Calu3 (cell line): Measurements from ENCODE around the gene CTDSP1. TPM values are rescaled to one million over a fixed set of nuclear protein-coding genes. Genes with fewer than 3 reads are reported as not detected.

Experiments
- BruUV-seq: library from RNA; stranded (reverse); fragments of 400-500 nt; replicated peaks from 2 replicates; lab custom pipeline; 2021; lab: Mats Ljungman, UMichigan
- CTCF ChIA-PET: fragments of 300-600 bp; sonication (Branson Sonifier 250); formaldehyde crosslinking; loops from one replicate; lab custom pipeline; 2022; ENCODE audit warnings: antibody characterized with exemption; lab: Charles Lee
- DNase-seq: peaks from one replicate; pipeline ENCODE4 v3.0.0; 2022
- H3K27ac Mint-ChIP-seq: one replicate; pipeline ENCODE4 v1.8.0; 2022; ENCODE audit warnings: mixed read lengths; ENCODE audit not compliant: unreplicated experiment
- H3K27me3 Mint-ChIP-seq: one replicate; pipeline ENCODE4 v1.8.0; 2022; ENCODE audit warnings: mixed read lengths; ENCODE audit not compliant: unreplicated experiment
- H3K36me3 Mint-ChIP-seq: one replicate; pipeline ENCODE4 v1.8.0; 2022; ENCODE audit warnings: mild to moderate bottlenecking, moderate library complexity, mixed read lengths; ENCODE audit not compliant: insufficient read depth, unreplicated experiment
- H3K4me1 Mint-ChIP-seq: one replicate; pipeline ENCODE4 v1.8.0; 2022; ENCODE audit warnings: mild to moderate bottlenecking, low read depth, mixed read lengths; ENCODE audit not compliant: unreplicated experiment
- H3K4me3 Mint-ChIP-seq: one replicate; pipeline ENCODE4 v1.8.0; 2022; ENCODE audit warnings: mild to moderate bottlenecking, low read depth, moderate library complexity, mixed read lengths; ENCODE audit not compliant: unreplicated experiment
- H3K9me3 Mint-ChIP-seq: one replicate; pipeline ENCODE4 v1.8.0; 2022; ENCODE audit warnings: low read depth, mixed read lengths; ENCODE audit not compliant: unreplicated experiment
- intact Hi-C: fragments of 100-400 bp; cut with micrococcal nuclease; formaldehyde crosslinking; loops from one replicate; pipeline ENCODE4 v1.10.0; 2022; ENCODE audit not compliant: unreplicated experiment
- total RNA-seq: library from RNA; stranded (reverse); gene quantifications from 2 replicates; pipeline ENCODE4 v1.2.3, GENCODE V29; 2022
- TF ChIP-seq, protein P1 (sequence below): fragments of 200-600 bp; IDR thresholded peaks from one replicate; pipeline ENCODE4 v1.8.0; 2022; ENCODE audit warnings: antibody characterized with exemption; ENCODE audit not compliant: unreplicated experiment

The CTDSP1 gene
- total RNA-seq, 1 experiment from 2014 or later, result 58.0 TPM

DNA sequence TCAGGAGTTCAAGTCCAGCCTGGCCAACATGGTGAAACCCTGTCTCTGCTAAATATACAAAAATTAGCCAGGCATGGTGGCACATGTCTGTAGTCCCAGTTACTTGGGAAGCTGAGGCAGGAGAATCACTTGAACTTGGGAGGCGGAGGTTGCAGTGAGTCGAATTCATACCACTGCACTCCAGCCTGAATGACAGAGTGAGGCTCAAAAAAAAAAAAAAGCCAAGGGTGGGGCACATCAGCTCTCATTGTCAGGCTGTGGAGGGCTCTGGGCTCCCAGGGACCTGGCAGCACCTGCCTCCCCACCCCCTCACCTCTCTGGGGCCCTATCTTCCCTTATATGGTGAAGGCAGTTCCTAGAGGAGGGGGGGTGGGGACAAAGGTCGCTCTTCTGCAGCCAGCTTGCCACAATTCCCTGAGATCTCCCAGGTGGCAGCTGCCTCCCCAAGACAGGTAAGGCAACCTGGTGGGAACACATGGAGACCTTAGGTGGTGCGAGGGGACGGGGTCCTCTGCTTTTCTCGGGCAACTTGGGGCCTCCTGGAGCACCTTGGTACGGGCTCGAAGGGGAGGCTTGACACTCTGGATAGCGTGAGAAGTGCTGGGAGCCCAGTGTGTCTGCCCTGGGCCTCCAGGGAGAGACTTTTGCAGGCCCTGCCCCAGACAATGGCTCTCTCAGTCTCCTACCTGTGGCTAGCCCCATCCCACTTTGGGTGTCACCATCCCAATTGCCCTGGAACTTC is 19.2 kb downstream of the CTDSP1 start, which contains the start of gene VIL1:
Gene VIL1, plus strand, starts transcription at position 407 of the 742 bp plus-strand sequence. CDS start 4,656 bp downstream, outside the sequence.
- H3K4me3 Mint-ChIP-seq, result peak within 1 kb of the TSS; percentile 22
- DNase-seq, result peak; percentile 58
- intact Hi-C loops, result no loop called here
- peaks cover 11% of the 10 kb centered on the region for H3K4me1 Mint-ChIP-seq
- no peaks in the 10 kb centered on the region for H3K27me3 Mint-ChIP-seq
- H3K27ac Mint-ChIP-seq, result no peak within 1 kb of the TSS
- TF ChIP-seq, protein P1, sequence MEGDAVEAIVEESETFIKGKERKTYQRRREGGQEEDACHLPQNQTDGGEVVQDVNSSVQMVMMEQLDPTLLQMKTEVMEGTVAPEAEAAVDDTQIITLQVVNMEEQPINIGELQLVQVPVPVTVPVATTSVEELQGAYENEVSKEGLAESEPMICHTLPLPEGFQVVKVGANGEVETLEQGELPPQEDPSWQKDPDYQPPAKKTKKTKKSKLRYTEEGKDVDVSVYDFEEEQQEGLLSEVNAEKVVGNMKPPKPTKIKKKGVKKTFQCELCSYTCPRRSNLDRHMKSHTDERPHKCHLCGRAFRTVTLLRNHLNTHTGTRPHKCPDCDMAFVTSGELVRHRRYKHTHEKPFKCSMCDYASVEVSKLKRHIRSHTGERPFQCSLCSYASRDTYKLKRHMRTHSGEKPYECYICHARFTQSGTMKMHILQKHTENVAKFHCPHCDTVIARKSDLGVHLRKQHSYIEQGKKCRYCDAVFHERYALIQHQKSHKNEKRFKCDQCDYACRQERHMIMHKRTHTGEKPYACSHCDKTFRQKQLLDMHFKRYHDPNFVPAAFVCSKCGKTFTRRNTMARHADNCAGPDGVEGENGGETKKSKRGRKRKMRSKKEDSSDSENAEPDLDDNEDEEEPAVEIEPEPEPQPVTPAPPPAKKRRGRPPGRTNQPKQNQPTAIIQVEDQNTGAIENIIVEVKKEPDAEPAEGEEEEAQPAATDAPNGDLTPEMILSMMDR, result no peak
- CTCF ChIA-PET, result no interaction called here
- H3K9me3 Mint-ChIP-seq, result no peaks in the 10 kb centered on the region
- BruUV-seq, result no TSS peak
- H3K36me3 Mint-ChIP-seq, result no peaks in the 10 kb centered on the region

GRCh38 chr2:218419630-218420216 is 20.1 kb downstream of the CTDSP1 start:
- no peaks in the 10 kb centered on the region for H3K9me3 Mint-ChIP-seq
- intact Hi-C loops, result no loop called here
- H3K36me3 Mint-ChIP-seq, result no peaks in the 10 kb centered on the region
- no peak overlapping the region for H3K27ac Mint-ChIP-seq
- TF ChIP-seq, protein P1, result no peak
- CTCF ChIA-PET, result no interaction called here
- peaks cover 11% of the 10 kb centered on the region for H3K4me1 Mint-ChIP-seq
- H3K4me3 Mint-ChIP-seq, result peak overlapping the region; percentile 22
- H3K27me3 Mint-ChIP-seq, result no peaks in the 10 kb centered on the region
- BruUV-seq, result no TSS peak
- DNase-seq, result no peak

DNA sequence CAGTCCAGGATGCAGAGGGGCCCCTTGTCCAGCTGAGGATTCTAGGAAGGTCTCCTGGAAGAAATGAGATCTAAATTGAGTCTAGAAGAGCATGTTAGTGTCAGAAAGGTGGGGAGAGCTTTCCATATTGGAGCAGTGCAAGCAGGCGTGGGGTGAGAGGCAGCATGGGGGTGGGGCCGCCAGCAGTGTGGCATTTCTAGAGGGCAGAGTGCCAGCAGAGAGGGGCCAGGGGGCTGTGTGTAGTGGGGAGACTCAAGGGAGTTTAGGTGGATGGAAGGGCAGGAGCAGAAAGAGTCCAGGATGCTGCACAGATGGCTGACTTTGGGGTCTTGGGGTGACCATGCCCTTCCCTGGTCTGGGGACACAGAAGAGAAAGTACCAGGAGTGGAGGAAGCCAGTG is 21.4 kb downstream of the CTDSP1 start:
- Mint-ChIP-seq H3K27me3 (no peaks in the 10 kb centered on the region), H3K4me3 (no peak overlapping the region), H3K4me1 (peaks cover 11% of the 10 kb centered on the region), H3K9me3 (no peaks in the 10 kb centered on the region), H3K36me3 (no peaks in the 10 kb centered on the region), H3K27ac (no peak overlapping the region)
- CTCF ChIA-PET, result interaction anchor here (0.6 kb wide), 1 partner anchor 34 kb away, joined by 3 read pairs; no protein-coding TSS in a partner anchor
- intact Hi-C loops, result no loop called here
- TF ChIP-seq, protein P1, result no peak
- no TSS peak for BruUV-seq
- no peak for DNase-seq

DNA sequence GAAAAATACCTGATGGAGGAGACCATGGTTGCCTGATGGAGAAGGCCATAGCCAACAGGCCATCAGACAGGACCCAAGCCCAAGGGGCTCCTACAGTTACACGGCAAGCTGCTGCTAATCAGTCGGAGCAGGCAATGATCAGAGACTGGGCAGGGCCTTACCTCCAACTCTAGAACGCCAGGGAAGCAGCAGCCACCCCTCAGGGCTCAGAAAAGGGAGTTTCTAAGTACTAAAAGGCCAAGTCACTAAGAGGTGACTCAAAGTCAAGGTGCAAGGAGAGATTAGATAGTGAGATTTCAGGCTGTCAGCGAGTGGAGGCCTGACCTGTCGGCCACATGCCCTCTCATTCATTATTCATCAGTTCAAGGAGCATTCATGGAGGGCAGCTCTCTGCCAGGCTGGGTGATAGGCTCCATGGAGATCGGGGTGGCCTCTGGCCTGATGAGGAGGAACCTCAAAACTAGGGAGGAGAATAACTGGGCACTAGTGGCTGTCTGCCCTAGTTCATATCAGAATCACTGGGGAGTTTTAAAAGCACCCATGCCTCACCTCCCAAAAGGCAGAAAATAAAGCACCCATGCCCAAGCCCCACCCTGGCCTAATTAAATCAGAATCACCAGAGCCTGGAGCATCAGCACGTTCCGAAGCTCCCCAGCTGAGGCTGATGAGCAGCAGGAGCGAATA is 22.9 kb downstream of the CTDSP1 start:
- Mint-ChIP-seq H3K27me3 (no peaks in the 10 kb centered on the region), H3K4me1 (peaks cover 11% of the 10 kb centered on the region), H3K4me3 (no peak overlapping the region), H3K36me3 (no peaks in the 10 kb centered on the region), H3K9me3 (no peaks in the 10 kb centered on the region), H3K27ac (no peak overlapping the region)
- DNase-seq, result no peak
- CTCF ChIA-PET, result no interaction called here
- TF ChIP-seq, protein P1, result no peak
- intact Hi-C loops, result no loop called here
- no TSS peak for BruUV-seq
